ENCODE data around the gene RGS6. TPM values are rescaled to one million over a fixed set of nuclear protein-coding genes. Genes with fewer than 3 reads are reported as not detected.

The RGS6 gene
- total and polyA plus RNA-seq, 7 donors = 0.79 to 8.0 (median 1.6) TPM; not detected in 2

GRCh38 chr14:71956920-71957563 is 24.8 kb downstream of the RGS6 start:
- 55 to 71% methylated on average over 3 of the region's 3 CpGs for WGBS, 2 donors
- H3K9me3 ChIP-seq = no peaks in the 10 kb centered on the region
- H3K36me3 ChIP-seq = no peaks in the 10 kb centered on the region
- no peak overlapping the region for H3K27ac ChIP-seq
- intact Hi-C loops (cut with DNase I) = no loop called here
- no peak overlapping the region for H3K4me3 ChIP-seq
- TF ChIP-seq CTCF (IDR thresholded peaks at IDR 0.05) = no peak
- TF ChIP-seq POLR2A (IDR thresholded peaks at IDR 0.05) = no peak
- TF ChIP-seq POLR2AphosphoS5 (IDR thresholded peaks at IDR 0.05) = no peak
- no peak for TF ChIP-seq EP300 (IDR thresholded peaks at IDR 0.05)
- peaks cover 0 to 12% (median 3%) of the 10 kb centered on the region in 4 donors for H3K4me1 ChIP-seq
- no peak for DNase-seq
- H3K27me3 ChIP-seq = no peaks in the 10 kb centered on the region

- no peak overlapping the region for H3K4me3 ChIP-seq
- TF ChIP-seq POLR2AphosphoS5 (IDR thresholded peaks at IDR 0.05) = no peak
- TF ChIP-seq POLR2A (IDR thresholded peaks at IDR 0.05) = no peak
- TF ChIP-seq EP300 (IDR thresholded peaks at IDR 0.05) = no peak
- no peak for TF ChIP-seq CTCF (IDR thresholded peaks at IDR 0.05)
- no peak overlapping the region for H3K27ac ChIP-seq
- H3K27me3 ChIP-seq = no peaks in the 10 kb centered on the region
- DNase-seq = no peak
- peaks cover 0 to 12% (median 3%) of the 10 kb centered on the region in 4 donors for H3K4me1 ChIP-seq
- H3K9me3 ChIP-seq = no peaks in the 10 kb centered on the region
- no peaks in the 10 kb centered on the region for H3K36me3 ChIP-seq
- intact Hi-C loops (cut with DNase I) = no loop called here
- WGBS, 2 donors = 31 to 41% methylated on average over 5 of the region's 5 CpGs
Observed at GRCh38 chr14:71959055-71959454, 26.8 kb downstream of the RGS6 start.

- no peak for TF ChIP-seq EP300 (IDR thresholded peaks at IDR 0.05)
- TF ChIP-seq POLR2A (IDR thresholded peaks at IDR 0.05) = no peak
- no peak for TF ChIP-seq CTCF (IDR thresholded peaks at IDR 0.05)
- WGBS, 2 donors = 77 to 79% methylated on average over 8 of the region's 8 CpGs
- Histone ChIP-seq H3K4me1 (peaks cover 0 to 12% (median 3%) of the 10 kb centered on the region in 4 donors), H3K36me3 (no peaks in the 10 kb centered on the region), H3K27me3 (no peaks in the 10 kb centered on the region), H3K27ac (no peak overlapping the region), H3K9me3 (no peaks in the 10 kb centered on the region), H3K4me3 (no peak overlapping the region)
- intact Hi-C loops (cut with DNase I) = no loop called here
- DNase-seq = no peak
Observed at GRCh38 chr14:71960494-71961353, 28.5 kb downstream of the RGS6 start.

- Histone ChIP-seq H3K4me1 (peaks cover 0 to 12% (median 3%) of the 10 kb centered on the region in 4 donors), H3K9me3 (no peaks in the 10 kb centered on the region), H3K36me3 (no peaks in the 10 kb centered on the region), H3K4me3 (no peak overlapping the region), H3K27ac (no peak overlapping the region), H3K27me3 (no peaks in the 10 kb centered on the region)
- intact Hi-C loops (cut with DNase I) = no loop called here
- DNase-seq = no peak
- 50 to 59% methylated on average over 4 of the region's 4 CpGs for WGBS, 2 donors
- TF ChIP-seq POLR2AphosphoS5 (IDR thresholded peaks at IDR 0.05) (no peak), POLR2A (IDR thresholded peaks at IDR 0.05) (no peak)
Observed at GRCh38 chr14:71961972-71962371, 29.7 kb downstream of the RGS6 start.

GRCh38 chr14:71964716-71965115 is 32.5 kb downstream of the RGS6 start:
- Histone ChIP-seq H3K27ac (no peak overlapping the region), H3K9me3 (peaks cover 0 to 3% (median 0%) of the 10 kb centered on the region in 4 donors), H3K36me3 (no peaks in the 10 kb centered on the region), H3K27me3 (no peaks in the 10 kb centered on the region), H3K4me1 (peaks cover 0 to 1% (median under 1%) of the 10 kb centered on the region in 4 donors), H3K4me3 (no peak overlapping the region)
- intact Hi-C loops (cut with DNase I) = no loop called here
- 70 to 77% methylated on average over 7 of the region's 7 CpGs for WGBS, 2 donors
- DNase-seq = no peak
- TF ChIP-seq CTCF (IDR thresholded peaks at IDR 0.05) (no peak), EP300 (IDR thresholded peaks at IDR 0.05) (no peak), POLR2A (IDR thresholded peaks at IDR 0.05) (no peak), POLR2AphosphoS5 (IDR thresholded peaks at IDR 0.05) (no peak)
